Testis (tissue), 3 donors: Measurements from ENCODE around the gene RIMBP2. TPM values are rescaled to one million over a fixed set of nuclear protein-coding genes. Genes with fewer than 3 reads are reported as not detected.
"Not testable (repeated sequence)": the region's sequence is repeated elsewhere in the genome, so short reads cannot be mapped to it uniquely, and the experiment has no call there.

Experiments
- DNase-seq: peaks from one replicate; pipeline ENCODE4 v3.0.0-alpha.2; 2019
- H3K27ac ChIP-seq, 2 donors: fragments of 200-600 bp; sonication (generic); one replicate each; pipeline ENCODE4 v1.5.1; 2019
- H3K27me3 ChIP-seq: fragments of 200-600 bp; sonication (generic); one replicate; pipeline ENCODE4 v1.5.1; 2019
- H3K36me3 ChIP-seq: fragments of 200-600 bp; sonication (generic); one replicate; pipeline ENCODE4 v1.5.1; 2017; ENCODE audit warnings: low read depth; ENCODE audit errors: missing control alignments
- H3K4me1 ChIP-seq: fragments of 200-600 bp; sonication (generic); one replicate; pipeline ENCODE4 v1.5.1; 2019
- H3K4me3 ChIP-seq, 2 donors: fragments of 200-600 bp; sonication (generic); one replicate each; pipeline ENCODE4 v1.5.1; 2017 to 2019
- H3K9me3 ChIP-seq: fragments of 200-600 bp; sonication (generic); one replicate; pipeline ENCODE4 v1.5.1; 2017
- CTCF ChIP-seq, 3 experiments: fragments of 450-650 bp in 2 of 3; fragments of 200-600 bp in 1 of 3; sonication (generic) in 1 of 3; IDR thresholded peaks; one replicate each; pipeline ENCODE4 v1.5.1; 2016 to 2019; ENCODE audit warnings: antibody characterized with exemption in 3 of 3, mild to moderate bottlenecking in 2 of 3, moderate library complexity in 1 of 3
- POLR2A ChIP-seq: fragments of 450-650 bp; IDR thresholded peaks from one replicate; pipeline ENCODE4 v1.6.1; 2017; ENCODE audit warnings: antibody characterized with exemption, mild to moderate bottlenecking, moderate library complexity
- WGBS, 2 donors: methylation state at CpG; one replicate each; pipeline ENCODE4 v1.1.5; 2018; 5-methylcytosine and 5-hydroxymethylcytosine counted together
- intact Hi-C: fragments of 100-400 bp; cut with DNase I; formaldehyde crosslinking; loops from one replicate; pipeline ENCODE4 v1.15.1; 2023; ENCODE audit warnings: low total_unique reads
- polyA plus RNA-seq: library from polyadenylated mRNA; stranded (reverse); fragments of 350-450 nt; fragmentation: Illumina TruSeq; extraction: RNeasy Lipid Tissue Mini Kit (QIAGEN cat#74804); gene quantifications from one replicate; pipeline ENCODE4 v1.2.3, GENCODE V29; 2014; ENCODE audit warnings: low read depth, low replicate concordance; ENCODE audit not compliant: insufficient read depth
- total RNA-seq, 2 donors: library from RNA; depleted of rRNA; stranded (reverse); fragments of >200 nt; gene quantifications; one replicate each; pipeline ENCODE4 v1.2.3, GENCODE V29; 2016

RIMBP2 gene
- total and polyA plus RNA-seq, 3 donors from 2014 or later: 8.0 to 10.0 (median 8.7) TPM

GRCh38 chr12:130587966-130588365, 128.1 kb downstream of the RIMBP2 start:
- Histone ChIP-seq H3K36me3 (no peaks in the 10 kb centered on the region), H3K4me1 (no peaks in the 10 kb centered on the region), H3K27me3 (no peaks in the 10 kb centered on the region), H3K9me3 (no peaks in the 10 kb centered on the region), H3K27ac (no peak overlapping the region), H3K4me3 (no peak overlapping the region)
- intact Hi-C loops: no loop called here
- TF ChIP-seq CTCF (IDR thresholded peaks at IDR 0.05) (no peak), POLR2A (no peak)
- WGBS, 2 donors: 93 to 94% methylated on average over 4 of the region's 4 CpGs
- DNase-seq: no peak

DNA sequence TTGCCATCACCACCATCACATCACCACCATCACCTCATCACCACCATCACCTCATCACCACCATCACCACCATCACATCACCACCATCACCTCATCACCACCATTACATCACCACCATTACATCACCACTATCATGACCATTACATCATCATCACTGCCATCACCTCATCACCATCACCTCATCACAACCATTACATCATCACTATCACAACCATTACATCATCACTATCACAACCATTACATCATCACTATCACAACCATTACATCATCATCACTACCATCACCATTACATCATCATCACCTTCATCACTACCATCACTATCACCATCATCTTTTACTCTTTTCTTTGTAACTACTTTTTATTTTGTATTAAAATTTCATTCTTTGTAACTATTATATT, 131.6 kb downstream of the RIMBP2 start:
- intact Hi-C loops, H3K27ac ChIP-seq, H3K27me3 ChIP-seq, H3K36me3 ChIP-seq, H3K4me1 ChIP-seq, H3K4me3 ChIP-seq, DNase-seq, H3K9me3 ChIP-seq: not testable (repeated sequence)

DNA sequence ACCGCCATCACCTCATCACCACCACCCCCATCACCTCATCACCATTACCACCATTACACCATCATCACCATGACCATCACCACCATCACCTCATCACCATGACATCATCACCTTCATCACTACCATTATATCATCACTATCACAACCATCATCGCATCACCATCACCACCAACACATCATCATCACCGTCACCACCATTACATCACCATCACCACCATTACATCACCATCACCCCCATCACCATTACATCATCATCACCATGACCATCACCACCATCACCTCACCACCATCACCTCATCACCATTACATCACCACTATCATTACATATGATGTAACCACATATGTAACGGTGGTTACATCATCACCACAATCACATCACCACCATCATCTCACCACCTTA, 132.3 kb downstream of the RIMBP2 start:
- intact Hi-C loops: no loop called here
- Histone ChIP-seq H3K27me3 (no peaks in the 10 kb centered on the region), H3K36me3 (no peaks in the 10 kb centered on the region), H3K9me3 (no peaks in the 10 kb centered on the region), H3K4me1 (no peaks in the 10 kb centered on the region), H3K27ac (no peak overlapping the region), H3K4me3 (no peak overlapping the region)
- 82 to 87% methylated on average over 4 of the region's 4 CpGs for WGBS, 2 donors
- TF ChIP-seq POLR2A (no peak), CTCF (IDR thresholded peaks at IDR 0.05) (no peak)
- DNase-seq: no peak

GRCh38 chr12:130583317-130583716, 132.8 kb downstream of the RIMBP2 start:
- intact Hi-C loops: no loop called here
- Histone ChIP-seq H3K9me3 (no peaks in the 10 kb centered on the region), H3K4me1 (no peaks in the 10 kb centered on the region), H3K36me3 (no peaks in the 10 kb centered on the region), H3K27me3 (no peaks in the 10 kb centered on the region), H3K27ac (no peak overlapping the region), H3K4me3 (no peak overlapping the region)
- WGBS, 2 donors: 86 to 92% methylated on average over 5 of the region's 5 CpGs
- TF ChIP-seq POLR2A (no peak), CTCF (IDR thresholded peaks at IDR 0.05) (no peak)
- DNase-seq: no peak

DNA sequence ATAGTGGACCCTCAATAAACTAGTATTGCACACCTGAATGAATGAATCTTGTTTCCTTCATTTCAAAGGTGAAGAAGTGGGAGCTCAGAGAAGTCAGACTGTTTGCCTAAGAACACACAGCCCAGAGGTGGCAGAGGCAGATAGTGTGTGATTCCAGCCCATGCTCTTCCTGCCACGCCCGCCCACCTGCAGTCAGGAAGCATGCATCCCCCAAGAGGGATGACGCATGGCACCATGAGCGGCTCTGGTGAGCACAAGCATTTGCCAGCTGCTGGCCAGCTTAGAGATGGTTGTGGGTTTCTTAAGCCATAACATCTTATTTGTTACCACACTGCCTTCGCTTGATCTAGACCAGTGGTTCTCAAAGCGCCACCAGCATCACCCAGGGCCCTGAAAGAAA, 133.8 kb downstream of the RIMBP2 start:
- Histone ChIP-seq H3K36me3 (no peaks in the 10 kb centered on the region), H3K4me3 (no peak overlapping the region), H3K27ac (no peak overlapping the region), H3K9me3 (no peaks in the 10 kb centered on the region), H3K4me1 (no peaks in the 10 kb centered on the region), H3K27me3 (no peaks in the 10 kb centered on the region)
- DNase-seq: no peak
- intact Hi-C loops: no loop called here
- TF ChIP-seq POLR2A (no peak), CTCF (IDR thresholded peaks at IDR 0.05) (no peak)
- 83 to 96% methylated on average over 6 of the region's 6 CpGs for WGBS, 2 donors
